Stimulated activated CD4-positive, alpha-beta T cell treated with anti-CD3 and anti-CD28 coated beads, TNF-alpha, amount 100 ng/mL, for 4 hours (primary cell): ENCODE measurements around the gene MMP11.

Experiments used
- DNase-seq, 3 experiments: peaks; one replicate each; pipeline ENCODE4 v3.0.0-alpha.2; 2020; ENCODE audit warnings: low read depth in 3 of 3

MMP11 gene

DNA sequence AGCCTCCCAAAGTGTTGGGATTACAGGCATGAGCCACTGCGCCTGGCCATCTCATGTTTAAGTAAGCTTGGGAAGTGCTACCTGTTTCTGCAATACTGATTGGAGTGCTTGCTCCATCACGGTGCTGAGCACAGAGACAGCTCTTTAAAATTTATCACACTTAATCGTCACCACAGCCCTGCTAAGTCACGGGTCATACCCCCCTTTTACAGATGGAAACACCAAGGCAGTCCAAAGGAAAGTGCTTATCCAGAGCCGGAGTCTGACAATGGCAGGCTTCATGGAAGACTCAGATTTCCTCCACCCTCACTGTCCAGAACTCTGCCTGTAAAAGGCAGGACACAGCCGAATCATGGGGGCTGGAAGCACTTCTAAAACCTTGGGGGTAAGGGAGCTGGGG is 12.6 kb upstream of the MMP11 start:
- DNase-seq, result no peak

DNA sequence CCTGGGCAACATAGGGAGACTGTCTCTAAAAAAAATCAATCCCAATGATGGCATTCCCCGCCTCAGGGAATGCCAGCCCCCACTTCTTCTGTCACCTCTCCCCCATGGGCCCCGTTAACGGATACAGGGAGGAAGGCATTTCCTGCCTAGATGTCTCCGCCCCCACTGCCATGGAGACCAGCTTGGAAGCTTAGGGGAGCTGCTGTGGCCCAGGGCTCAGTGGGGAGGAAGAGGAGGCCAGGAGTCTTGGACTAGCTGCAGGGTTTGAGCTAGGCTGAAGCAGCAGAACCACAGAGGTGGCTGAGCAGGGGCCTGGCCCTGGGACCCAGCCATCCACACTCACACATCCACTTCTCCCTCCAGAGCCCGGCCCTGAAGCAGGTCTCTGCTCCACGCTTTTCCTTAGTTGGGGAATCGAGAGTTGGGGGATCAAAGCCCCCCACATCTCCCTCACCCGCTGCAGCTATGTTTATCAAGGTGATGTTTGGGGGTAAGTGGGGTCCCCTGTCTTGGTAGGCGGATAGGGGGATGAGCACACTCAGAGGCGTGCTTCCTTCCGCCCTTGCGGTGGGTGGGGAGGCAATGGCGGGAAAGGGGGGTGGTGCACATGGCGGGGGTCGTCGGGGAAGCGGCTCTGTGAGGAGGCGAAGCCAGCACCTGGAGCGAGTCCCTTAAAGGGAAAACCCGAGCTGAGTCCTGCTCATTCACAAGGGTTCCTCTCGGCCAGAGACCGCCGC is 9.6 kb upstream of the MMP11 start, which contains the start of gene C22orf15:
Gene C22orf15 (plus strand): TSS at position 149 of the 737 bp plus-strand sequence. CDS start 317 bp downstream, at position 466.
- DNase-seq, result no peak

DNA sequence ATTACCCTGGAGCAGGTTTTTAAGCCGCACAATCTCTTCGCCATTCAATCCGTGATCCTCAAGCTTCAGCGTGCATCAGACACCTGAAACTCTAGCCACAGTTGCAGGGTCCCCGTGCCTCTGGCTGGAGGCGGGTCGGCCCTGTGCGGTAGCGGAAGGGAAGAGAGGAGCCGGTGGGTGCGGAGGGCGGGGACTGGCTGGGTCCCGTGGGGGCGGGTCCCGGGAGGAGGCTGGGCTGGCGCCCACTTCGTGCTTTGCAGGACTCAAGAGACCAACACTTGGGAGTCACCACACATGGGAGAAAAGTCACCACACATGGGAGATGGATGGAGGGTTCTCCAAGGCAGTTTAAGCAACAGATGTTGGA is 9.1 kb upstream of the MMP11 start:
- DNase-seq, result peak in 1 of 3 experiments; percentile 23

DNA sequence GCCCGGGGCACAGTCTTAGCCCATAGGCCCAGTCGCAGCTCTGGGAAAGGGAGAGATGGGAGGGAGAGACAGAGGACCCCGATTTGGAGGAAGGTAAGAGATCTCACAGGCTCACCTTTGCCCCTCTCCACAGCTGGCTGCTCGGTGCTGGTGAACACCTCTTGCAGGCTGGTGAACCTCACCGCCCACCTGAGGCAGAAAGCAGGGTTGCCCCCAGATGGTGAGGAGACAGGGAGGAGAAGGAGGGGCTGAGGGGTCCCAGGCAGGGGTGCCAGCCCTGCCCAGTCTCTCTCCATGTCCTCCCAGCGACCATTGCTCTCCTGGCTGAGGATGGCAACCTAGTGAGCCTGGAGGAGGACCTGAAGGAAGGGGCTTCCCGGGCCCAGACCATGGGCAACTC is 8.7 kb upstream of the MMP11 start:
- no peak for DNase-seq

DNA sequence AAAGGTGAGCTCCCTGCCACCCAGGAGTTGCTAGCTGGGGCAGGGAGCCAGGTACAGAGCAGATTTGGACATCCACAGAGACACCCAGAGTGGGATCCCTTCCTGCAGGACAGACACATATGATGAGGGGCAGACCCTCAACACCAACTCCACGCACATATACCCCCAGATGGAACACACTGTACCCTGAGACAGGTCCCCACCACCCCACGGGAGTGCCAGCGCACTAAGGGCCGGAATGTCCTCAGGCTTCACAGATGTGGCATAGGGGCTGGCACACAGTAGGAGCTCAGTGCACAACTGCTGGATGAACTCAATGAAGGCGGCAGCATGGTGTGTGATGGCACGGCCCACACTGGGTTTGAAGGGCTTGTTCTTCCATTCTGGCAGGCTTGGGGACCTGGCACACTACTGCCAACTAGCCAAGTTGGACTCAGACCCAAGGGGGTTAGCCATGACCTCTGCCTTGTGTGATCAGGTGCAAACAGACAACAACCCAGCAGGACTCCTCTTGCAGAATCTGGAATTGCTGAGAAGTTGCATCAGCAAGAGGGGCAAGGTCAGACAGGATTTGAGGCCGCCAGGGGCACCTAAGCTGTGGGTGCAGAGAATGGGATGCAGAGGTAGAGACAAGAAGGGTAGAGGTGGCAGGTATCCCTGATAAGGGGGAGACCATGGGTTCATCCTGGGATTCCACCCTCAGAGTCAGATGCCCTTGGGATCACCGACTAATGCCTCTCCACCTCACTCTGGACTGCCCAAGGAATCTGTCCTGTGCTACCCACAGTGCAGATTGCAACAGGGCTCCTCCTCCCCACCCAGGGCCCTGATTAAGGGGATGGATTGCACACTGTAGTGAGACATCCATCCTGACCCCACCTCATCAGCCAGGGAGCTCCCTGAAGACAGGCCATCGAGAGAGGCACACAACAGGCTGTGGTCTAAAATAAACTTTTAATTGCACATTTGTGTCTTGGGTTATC is 7.5 kb upstream of the MMP11 start:
- no peak for DNase-seq

DNA sequence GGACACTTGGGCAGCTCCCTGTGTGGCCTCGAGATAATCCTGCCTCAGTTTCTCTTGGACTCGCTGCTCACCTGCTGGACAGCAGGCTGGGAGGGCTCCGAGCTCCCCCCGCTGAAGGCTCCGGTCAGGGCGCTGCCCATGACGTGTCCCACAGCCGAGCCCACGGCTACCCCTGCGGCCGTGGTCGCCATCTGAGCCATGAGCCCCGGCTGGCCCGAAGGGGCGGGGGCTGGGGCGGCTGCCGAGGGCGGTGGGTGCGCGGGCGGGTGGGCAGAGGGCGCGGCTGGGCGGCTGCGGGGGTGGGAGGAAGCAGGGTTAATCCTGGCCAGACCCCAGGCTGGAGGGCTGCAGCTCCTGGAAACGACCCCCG is 5.4 kb upstream of the MMP11 start:
- no peak for DNase-seq

DNA sequence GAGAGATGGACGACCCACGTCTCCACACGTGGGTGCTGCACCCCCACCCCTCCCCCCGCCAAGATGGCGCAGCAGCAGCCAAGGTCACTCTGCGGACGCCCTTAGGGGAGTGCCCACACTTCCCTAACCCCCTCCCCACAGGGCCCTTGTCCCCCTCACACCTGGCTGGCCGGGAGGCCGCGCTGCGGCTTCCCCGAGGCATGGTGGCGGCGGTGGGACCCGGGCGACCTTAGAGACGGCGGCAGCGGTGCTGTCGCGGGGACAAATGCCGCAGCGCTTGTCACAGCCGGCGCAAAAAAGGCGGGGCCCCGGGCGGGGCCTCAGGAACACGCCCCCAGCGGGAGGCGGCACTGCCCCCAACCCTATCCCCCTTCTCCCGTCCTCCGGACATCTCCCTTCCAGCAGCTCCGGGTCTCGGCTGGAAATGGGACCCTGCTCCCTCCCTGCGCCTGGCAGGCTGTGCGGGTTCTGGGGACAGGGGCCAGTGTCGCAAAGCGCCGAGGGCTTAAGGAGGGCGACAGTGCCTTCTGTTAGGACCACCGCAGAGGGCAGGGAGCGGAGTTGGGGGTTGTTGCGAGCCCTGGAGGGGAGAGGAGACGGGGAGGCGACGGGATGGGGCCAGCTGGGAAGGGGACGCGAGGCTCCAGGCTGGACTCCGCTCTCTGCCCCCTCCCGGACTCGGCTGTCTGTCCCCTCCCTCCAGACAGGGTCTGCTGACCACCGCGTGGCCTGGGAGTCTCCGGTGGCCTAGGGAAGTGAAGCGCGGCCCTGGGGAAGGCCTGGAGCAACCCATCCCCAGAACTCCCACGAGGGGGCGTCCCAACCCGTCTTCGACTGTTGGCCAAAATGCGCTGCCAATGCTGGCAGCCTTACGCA is 4.7 kb upstream of the MMP11 start, which contains the start of gene CHCHD10:
Gene CHCHD10 (minus strand): TSS at position 300 of the 876 bp plus-strand sequence. CDS start 98 bp downstream, at position 202.
- DNase-seq, result peak; percentile 50 to 72 (median 55)

DNA sequence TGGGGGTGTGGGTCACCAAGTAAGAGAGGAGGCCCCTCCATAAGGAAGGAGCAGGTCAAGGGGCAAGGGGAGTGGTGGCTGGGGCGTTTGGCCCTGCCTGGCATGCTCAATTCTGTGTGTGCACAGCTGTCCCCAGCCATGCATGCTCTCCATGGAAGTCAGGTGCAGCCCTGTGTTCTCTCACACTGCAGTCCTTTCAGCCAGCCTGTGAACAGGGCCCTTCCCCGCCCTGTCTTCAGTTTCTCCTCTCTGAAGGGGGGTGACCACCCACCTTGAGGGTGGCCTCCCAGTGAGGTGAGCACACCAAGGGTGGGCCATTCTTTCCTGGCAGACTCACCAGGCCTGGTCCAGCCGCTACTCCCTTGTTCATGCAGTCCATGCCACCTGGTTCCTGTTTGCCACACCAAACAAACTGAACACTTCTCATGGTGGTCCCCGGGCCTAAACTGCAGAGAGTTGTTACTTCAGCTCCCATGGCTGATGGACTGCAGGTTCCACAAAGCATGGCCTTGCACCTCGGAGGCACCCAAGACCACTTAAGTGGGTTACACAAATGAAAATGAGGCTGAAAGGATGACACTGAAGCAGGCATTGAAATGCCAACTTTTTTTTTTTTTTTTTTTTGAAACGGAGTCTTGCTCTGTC is 3.2 kb upstream of the MMP11 start:
- DNase-seq, result no peak

DNA sequence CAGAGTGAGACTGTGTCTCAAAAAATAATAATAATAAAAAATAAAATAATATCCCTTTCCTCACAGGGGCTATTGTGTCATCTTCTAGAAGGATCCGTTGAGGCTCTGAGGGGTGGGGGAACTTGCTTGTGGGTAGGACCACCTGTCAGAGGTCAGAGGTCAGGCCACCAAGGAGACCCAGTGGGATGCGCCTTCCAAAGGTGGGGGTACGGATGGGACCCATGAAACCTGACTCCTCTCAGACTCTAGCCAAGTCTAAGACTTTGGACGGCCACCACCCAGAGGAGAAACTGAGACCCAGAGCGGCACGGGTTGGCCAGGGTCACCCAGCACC is 367 bp upstream of the MMP11 start:
- no peak for DNase-seq

DNA sequence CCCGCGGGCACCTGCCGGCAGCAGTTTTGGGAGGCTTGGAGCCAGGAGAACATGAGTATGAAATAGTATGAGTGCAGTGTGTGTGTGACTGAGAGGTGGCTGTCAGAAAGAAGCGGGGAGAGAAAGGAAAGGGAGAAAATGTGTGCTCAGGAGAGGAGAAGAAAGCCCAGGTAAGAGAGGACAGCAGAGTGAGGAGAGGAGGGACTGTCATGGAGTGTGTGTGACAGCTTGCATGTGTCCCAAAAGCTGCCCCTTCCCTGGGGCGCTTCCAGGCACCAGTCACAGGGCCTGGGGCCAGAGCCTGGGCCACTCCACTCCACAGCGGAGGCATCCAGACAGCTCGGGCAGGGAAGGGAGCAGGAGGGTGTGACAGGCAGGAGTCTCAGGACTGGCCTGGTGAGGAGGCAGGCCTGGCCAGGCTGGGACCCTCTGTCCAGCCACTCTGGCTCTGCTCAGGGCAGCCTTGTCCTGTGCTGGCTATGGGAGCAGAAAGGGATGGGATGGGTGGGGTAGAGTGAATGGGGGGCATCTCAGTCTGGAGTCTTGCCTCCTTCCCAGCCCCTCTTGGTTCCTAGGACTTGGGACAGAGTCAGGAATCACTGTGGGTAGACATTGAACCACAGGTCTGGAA is 949 bp downstream of the MMP11 start:
- no peak for DNase-seq

DNA sequence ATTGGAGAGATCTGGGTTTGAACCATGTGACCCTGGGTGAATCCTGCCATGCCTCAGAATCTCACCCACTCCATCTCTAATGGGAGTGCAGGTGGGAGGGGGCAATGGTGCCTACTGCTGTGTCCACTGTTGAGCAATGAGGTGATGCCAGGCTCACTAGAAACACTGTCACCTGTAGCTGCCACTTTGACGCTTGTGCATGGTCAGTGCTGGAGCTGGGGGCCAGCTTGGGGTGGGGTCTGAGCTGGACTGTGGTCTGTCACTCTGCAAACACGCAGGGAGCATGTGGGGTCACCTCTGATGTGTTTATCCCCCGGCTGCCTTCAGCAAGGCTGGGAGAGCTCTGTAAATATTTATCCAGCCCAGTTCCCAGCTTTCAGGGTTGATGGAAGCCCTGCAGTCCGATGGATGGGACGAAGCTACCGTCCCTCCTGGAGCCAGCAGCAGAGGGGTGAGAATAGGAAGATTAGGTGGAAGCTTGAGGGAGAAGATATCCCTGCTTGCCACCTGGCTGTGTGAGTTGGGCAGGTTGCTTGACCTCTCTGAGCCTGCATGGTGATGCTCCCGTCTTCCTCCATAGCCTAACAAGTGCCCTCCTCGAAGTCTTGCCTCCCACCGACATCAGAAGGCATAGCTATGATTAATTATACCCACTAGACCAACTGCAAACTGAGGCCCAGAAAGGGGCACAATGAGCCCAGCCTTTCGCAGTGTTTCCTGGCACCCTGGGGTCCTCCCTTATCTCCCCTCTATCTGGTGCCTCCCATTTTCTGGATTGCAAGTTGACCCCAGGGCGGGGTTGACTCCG is 1.7 kb downstream of the MMP11 start:
- DNase-seq, result no peak

DNA sequence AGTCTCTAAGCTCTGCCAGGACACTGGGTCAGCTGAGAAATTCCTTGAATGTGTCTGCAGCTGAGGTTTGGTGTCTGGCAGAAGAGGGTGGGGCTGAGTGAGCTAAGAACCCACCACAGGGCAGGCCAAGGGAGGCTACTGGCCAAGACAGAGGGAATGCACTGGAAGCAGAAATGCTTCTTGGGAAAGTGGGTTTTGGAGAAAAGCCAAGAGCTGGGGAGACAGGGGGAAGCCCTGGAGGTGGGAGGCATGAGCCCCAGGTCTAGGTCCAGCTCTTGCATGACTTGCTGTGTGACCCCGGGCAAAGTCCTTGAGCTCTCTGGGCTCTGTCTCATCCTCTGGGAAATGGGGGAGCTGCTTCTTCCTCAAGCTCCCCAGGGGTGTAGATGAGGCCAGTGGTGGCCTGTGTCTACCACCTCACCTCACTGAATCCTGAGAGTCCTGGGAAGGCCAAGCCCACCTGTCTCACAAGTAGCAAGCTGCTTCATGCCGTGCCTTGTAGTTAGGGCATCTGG is 2.3 kb downstream of the MMP11 start:
- no peak for DNase-seq

DNA sequence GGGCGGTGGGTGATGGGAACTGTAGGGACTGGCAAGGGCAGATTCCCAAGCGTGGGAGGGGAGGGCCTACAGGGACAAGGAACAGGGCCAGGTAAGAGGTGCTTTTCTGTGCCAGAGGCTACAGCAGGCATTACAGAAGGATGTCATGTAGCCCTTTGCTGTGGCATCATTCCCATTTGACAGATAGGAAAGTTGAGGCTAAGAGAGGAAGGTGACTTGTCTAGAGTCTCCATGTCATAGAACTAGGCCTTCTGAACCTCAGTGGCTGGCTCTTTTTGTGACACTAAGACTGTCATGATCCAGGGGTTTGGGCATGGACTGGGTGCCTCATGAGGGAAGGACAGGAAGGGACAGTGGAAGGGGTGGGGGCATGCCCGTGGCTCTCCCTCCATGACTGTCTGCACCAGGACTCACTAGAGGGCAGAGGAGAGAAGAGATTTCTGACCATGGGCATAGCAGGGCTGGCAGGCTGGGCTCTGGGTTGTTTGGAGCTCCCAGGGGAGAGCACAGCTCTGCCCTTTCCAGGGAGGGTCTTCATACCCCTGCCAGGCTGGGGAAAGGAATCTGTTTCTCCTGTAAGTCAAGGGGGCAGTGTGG is 3.2 kb downstream of the MMP11 start:
- no peak for DNase-seq

DNA sequence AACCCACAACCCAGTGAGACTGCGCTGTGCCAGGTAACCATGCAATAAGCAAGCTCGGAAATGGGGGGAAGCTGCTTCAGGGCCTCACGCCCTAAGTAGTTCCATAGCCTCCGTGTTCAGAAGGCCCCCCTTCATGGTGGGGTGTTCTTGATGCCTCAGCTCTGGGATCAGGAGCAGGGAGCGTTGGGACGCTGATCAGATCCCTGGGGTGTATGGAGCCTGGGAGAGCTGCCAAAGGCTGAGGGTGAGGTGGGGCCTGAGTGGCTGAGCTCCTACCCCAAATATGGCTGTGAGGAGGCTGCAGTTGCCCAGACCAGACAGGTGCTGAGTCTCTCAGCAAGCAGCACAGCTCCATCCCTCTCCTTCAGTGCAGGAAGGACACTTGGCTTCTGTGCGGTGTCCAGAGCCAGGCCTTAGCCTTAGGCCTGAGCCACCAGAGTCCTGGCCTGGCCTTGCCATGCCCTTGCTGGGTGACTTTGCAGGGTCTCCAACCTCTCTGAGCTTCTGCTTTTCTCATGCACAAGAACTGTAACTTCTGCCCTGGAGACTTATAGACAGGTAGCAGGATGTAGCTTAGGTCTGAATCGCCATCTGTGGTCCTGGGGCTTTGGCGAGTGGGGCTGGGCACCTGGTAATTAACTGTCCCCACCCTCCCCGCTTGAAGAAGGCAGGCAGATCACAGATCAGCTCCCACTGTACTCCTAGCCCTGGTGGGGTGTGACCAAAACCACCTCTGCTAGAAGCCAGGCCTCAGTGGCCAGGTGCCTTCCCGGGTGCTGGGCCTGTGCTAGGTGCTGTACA is 5.3 kb downstream of the MMP11 start:
- no peak for DNase-seq

DNA sequence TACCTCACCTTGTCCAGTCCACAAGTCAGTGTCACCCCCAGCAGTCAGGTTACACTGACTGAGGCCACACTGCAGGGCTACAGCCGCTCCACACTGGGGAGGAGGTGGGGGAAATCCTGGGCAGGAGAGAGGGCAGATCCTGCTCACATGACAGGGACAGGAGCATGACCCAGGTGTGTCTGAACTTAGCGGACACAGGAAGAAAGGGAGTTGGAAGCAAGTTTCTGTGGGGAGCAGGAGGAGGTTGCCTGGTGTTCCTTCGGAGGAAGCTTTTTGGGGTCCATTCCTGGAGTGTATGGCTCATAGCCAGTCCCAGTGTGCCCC is 5.9 kb downstream of the MMP11 start:
- no peak for DNase-seq

DNA sequence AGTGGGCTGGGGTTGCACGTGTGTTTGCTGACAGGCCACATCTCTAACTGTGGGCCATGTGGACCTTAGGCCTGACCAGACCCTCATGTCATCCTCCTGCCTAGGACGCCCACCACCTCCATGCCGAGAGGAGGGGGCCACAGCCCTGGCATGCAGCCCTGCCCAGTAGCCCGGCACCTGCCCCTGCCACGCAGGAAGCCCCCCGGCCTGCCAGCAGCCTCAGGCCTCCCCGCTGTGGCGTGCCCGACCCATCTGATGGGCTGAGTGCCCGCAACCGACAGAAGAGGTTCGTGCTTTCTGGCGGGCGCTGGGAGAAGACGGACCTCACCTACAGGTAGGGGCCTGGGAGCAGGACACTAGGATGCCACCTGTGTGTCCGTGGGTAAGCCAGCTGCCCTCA is 6.4 kb downstream of the MMP11 start:
- no peak for DNase-seq

DNA sequence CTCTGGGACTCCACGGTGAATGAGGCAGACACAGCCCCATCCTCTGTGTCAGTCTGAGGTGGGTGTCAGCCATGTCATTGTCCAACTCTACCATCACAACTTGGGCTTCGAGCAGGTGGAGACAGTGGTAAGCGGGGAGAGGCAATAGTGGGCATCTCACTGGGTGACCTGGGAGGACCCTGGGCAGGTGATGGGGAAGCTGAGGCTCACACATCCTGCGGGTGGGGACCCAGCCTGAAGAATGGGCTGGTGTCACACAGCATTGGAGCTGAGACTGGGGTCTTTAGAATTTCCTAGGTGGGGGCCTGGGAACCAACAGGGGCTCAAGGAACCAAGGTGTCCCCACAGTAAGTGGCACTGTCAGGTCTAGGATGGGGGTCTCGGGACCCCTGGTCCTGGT is 7.1 kb downstream of the MMP11 start:
- DNase-seq, result no peak

DNA sequence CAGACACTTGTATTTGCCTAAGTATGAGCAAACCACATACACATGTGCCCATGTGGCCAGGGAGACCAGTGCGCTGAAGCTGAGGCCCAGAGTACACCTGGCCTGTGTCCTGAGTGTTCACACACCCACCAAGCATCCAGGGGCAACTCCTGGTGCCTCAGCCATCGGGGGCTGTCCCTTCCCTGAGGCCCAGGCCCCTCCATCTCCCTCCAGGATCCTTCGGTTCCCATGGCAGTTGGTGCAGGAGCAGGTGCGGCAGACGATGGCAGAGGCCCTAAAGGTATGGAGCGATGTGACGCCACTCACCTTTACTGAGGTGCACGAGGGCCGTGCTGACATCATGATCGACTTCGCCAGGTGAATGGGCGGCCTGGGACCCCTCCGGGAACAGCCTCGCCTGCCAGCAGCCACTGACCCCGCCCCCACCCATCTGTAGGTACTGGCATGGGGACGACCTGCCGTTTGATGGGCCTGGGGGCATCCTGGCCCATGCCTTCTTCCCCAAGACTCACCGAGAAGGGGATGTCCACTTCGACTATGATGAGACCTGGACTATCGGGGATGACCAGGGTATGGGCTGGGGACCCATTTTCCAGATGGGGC is 7.6 kb downstream of the MMP11 start:
- no peak for DNase-seq
